ENCODE results near the gene PCDHB1. TPM values are rescaled to one million over a fixed set of nuclear protein-coding genes. Genes with fewer than 3 reads are reported as not detected.
"Not testable (repeated sequence)": the region's sequence is repeated elsewhere in the genome, so short reads cannot be mapped to it uniquely, and the experiment has no call there.

The PCDHB1 gene
- total RNA-seq, 1 experiment from 2014 or later: not detected

GRCh38 chr5:141040093-141040770 lies 10.9 kb upstream of the PCDHB1 start:
- Histone ChIP-seq H3K9me3 (peaks cover 7% of the 10 kb centered on the region), H3K36me3 (no peaks in the 10 kb centered on the region), H3K27me3 (0 out of 2 replicates have a peak, but pooled peaks cover 5% of the 10 kb centered on the region), H3K4me3 (no peak overlapping the region)
- no peak for DNase-seq

- Histone ChIP-seq H3K9me3 (peaks cover 7% of the 10 kb centered on the region), H3K36me3 (no peaks in the 10 kb centered on the region), H3K4me3 (no peak overlapping the region), H3K27me3 (no peaks in the 10 kb centered on the region)
- peak; percentile 87 for DNase-seq
Measured at GRCh38 chr5:141040771-141041426, 10.3 kb upstream of the PCDHB1 start.

- Histone ChIP-seq H3K27me3 (no peaks in the 10 kb centered on the region), H3K4me3 (no peak overlapping the region), H3K36me3 (no peaks in the 10 kb centered on the region), H3K9me3 (peaks cover 7% of the 10 kb centered on the region)
- DNase-seq: no peak
Measured at GRCh38 chr5:141041427-141041785, 9.8 kb upstream of the PCDHB1 start.

- H3K27me3 ChIP-seq: no peaks in the 10 kb centered on the region
- no peak overlapping the region for H3K4me3 ChIP-seq
- H3K9me3 ChIP-seq: peaks cover 7% of the 10 kb centered on the region
- no peak for DNase-seq
- no peaks in the 10 kb centered on the region for H3K36me3 ChIP-seq
Measured at GRCh38 chr5:141042555-141042954, 8.6 kb upstream of the PCDHB1 start.

- no peak overlapping the region for H3K4me3 ChIP-seq
- DNase-seq: no peak
- H3K36me3 ChIP-seq: no peaks in the 10 kb centered on the region
- peaks cover 17% of the 10 kb centered on the region for H3K27me3 ChIP-seq
- H3K9me3 ChIP-seq: 0 out of 2 replicates have a peak, but pooled peaks cover 2% of the 10 kb centered on the region
Measured at GRCh38 chr5:141051521-141051866, 320 bp downstream of the PCDHB1 start.

- Histone ChIP-seq H3K9me3 (no peaks in the 10 kb centered on the region), H3K27me3 (0 out of 2 replicates have a peak, but pooled peaks cover 3% of the 10 kb centered on the region), H3K4me3 (peak overlapping the region; percentile 14), H3K36me3 (no peaks in the 10 kb centered on the region)
- no peak for DNase-seq
Measured at GRCh38 chr5:141077826-141078225, 26.7 kb downstream of the PCDHB1 start.

- no peak for DNase-seq
- H3K4me3 ChIP-seq: no peak overlapping the region
- H3K36me3 ChIP-seq: no peaks in the 10 kb centered on the region
- no peaks in the 10 kb centered on the region for H3K27me3 ChIP-seq
- H3K9me3 ChIP-seq: 0 out of 2 replicates have a peak, but pooled peaks cover 2% of the 10 kb centered on the region
Measured at GRCh38 chr5:141082228-141082627, 31.1 kb downstream of the PCDHB1 start.

- Histone ChIP-seq H3K27me3 (no peaks in the 10 kb centered on the region), H3K4me3 (peak overlapping the region; percentile 45), H3K36me3 (no peaks in the 10 kb centered on the region), H3K9me3 (0 out of 2 replicates have a peak, but pooled peaks cover 2% of the 10 kb centered on the region)
- DNase-seq: peak; percentile 58
Measured at GRCh38 chr5:141084487-141084989, 33.4 kb downstream of the PCDHB1 start.

GRCh38 chr5:141094481-141095262 lies 43.5 kb downstream of the PCDHB1 start, which contains the start of gene PCDHB2:
TSS of gene PCDHB2 (plus strand) at chr5:141094615. CDS start at chr5:141094791, 176 bp downstream.
- H3K9me3 ChIP-seq: 0 out of 2 replicates have a peak, but pooled peaks cover 2% of the 10 kb centered on the region
- H3K4me3 ChIP-seq: peak within 1 kb of the TSS; percentile 54
- DNase-seq: peak; percentile 69
- no peaks in the 10 kb centered on the region for H3K36me3 ChIP-seq
- no peaks in the 10 kb centered on the region for H3K27me3 ChIP-seq

GRCh38 chr5:141095263-141095641 lies 44.1 kb downstream of the PCDHB1 start:
- Histone ChIP-seq H3K9me3 (0 out of 2 replicates have a peak, but pooled peaks cover 2% of the 10 kb centered on the region), H3K36me3 (no peaks in the 10 kb centered on the region), H3K27me3 (no peaks in the 10 kb centered on the region), H3K4me3 (peak overlapping the region; percentile 54)
- no peak for DNase-seq

GRCh38 chr5:141096181-141096580 lies 45.0 kb downstream of the PCDHB1 start:
- not testable (repeated sequence) for DNase-seq, H3K36me3 ChIP-seq, H3K4me3 ChIP-seq

GRCh38 chr5:141096586-141096985 lies 45.4 kb downstream of the PCDHB1 start:
- DNase-seq, H3K4me3 ChIP-seq, H3K36me3 ChIP-seq, H3K9me3 ChIP-seq, H3K27me3 ChIP-seq: not testable (repeated sequence)

More at GRCh38 chr5:141096181-141096580, 45.0 kb downstream of the PCDHB1 start:
- H3K27me3 ChIP-seq, H3K9me3 ChIP-seq: not testable (repeated sequence)

- no peak for DNase-seq
- Histone ChIP-seq H3K9me3 (no peaks in the 10 kb centered on the region; the same call in 1 of the 2 replicates), H3K4me3 (no peak within 1 kb of the TSS), H3K27me3 (no peaks in the 10 kb centered on the region), H3K36me3 (no peaks in the 10 kb centered on the region)
Measured at GRCh38 chr5:141100243-141100805, 49.1 kb downstream of the PCDHB1 start, which contains the start of gene PCDHB3. TSS of gene PCDHB3 (plus strand) at chr5:141100473. CDS start at chr5:141100650, 177 bp downstream.

GRCh38 chr5:141101059-141101458 lies 49.9 kb downstream of the PCDHB1 start:
- no peak overlapping the region for H3K4me3 ChIP-seq

GRCh38 chr5:141102070-141102469 lies 50.9 kb downstream of the PCDHB1 start:
- DNase-seq, H3K9me3 ChIP-seq: not testable (repeated sequence)

More at GRCh38 chr5:141101059-141101458, 49.9 kb downstream of the PCDHB1 start:
- Histone ChIP-seq H3K9me3 (no peaks in the 10 kb centered on the region; the same call in 1 of the 2 replicates), H3K36me3 (no peaks in the 10 kb centered on the region), H3K27me3 (no peaks in the 10 kb centered on the region)
- no peak for DNase-seq

GRCh38 chr5:141102471-141102870 lies 51.3 kb downstream of the PCDHB1 start:
- not testable (repeated sequence) for H3K36me3 ChIP-seq, DNase-seq, H3K9me3 ChIP-seq, H3K27me3 ChIP-seq, H3K4me3 ChIP-seq

More at GRCh38 chr5:141102070-141102469, 50.9 kb downstream of the PCDHB1 start:
- not testable (repeated sequence) for H3K4me3 ChIP-seq, H3K36me3 ChIP-seq, H3K27me3 ChIP-seq
